ENCODE data around the gene KRTAP5-4.
"Not testable (repeated sequence)": the region's sequence is repeated elsewhere in the genome, so short reads cannot be mapped to it uniquely, and the experiment has no call there.

Gene KRTAP5-4

GRCh38 chr11:1651411-1651980 lies 29.6 kb upstream of the KRTAP5-4 start:
- Histone ChIP-seq H3K4me3 (ENCODE audit: low read depth, low read length) (no peak overlapping the region), H3K9me3 (ENCODE audit: control insufficient read depth, insufficient read depth, low read length) (no peaks in the 10 kb centered on the region), H3K4me1 (ENCODE audit: control insufficient read depth, insufficient read depth, low read length) (no peaks in the 10 kb centered on the region), H3K27me3 (ENCODE audit: control insufficient read depth, insufficient read depth, low read length) (peaks cover 3% of the 10 kb centered on the region), H3K9ac (ENCODE audit: low read depth, low read length) (no peak overlapping the region), H3K36me3 (ENCODE audit: control insufficient read depth, insufficient read depth, low read length) (no peaks in the 10 kb centered on the region)

- Histone ChIP-seq H3K27me3 (ENCODE audit: control insufficient read depth, insufficient read depth, low read length) (peaks cover 3% of the 10 kb centered on the region), H3K4me1 (ENCODE audit: control insufficient read depth, insufficient read depth, low read length) (no peaks in the 10 kb centered on the region), H3K36me3 (ENCODE audit: control insufficient read depth, insufficient read depth, low read length) (no peaks in the 10 kb centered on the region), H3K4me3 (ENCODE audit: low read depth, low read length) (no peak overlapping the region), H3K9me3 (ENCODE audit: control insufficient read depth, insufficient read depth, low read length) (no peaks in the 10 kb centered on the region), H3K9ac (ENCODE audit: low read depth, low read length) (no peak overlapping the region)
Measured at GRCh38 chr11:1650918-1651262, 29.0 kb upstream of the KRTAP5-4 start.

DNA sequence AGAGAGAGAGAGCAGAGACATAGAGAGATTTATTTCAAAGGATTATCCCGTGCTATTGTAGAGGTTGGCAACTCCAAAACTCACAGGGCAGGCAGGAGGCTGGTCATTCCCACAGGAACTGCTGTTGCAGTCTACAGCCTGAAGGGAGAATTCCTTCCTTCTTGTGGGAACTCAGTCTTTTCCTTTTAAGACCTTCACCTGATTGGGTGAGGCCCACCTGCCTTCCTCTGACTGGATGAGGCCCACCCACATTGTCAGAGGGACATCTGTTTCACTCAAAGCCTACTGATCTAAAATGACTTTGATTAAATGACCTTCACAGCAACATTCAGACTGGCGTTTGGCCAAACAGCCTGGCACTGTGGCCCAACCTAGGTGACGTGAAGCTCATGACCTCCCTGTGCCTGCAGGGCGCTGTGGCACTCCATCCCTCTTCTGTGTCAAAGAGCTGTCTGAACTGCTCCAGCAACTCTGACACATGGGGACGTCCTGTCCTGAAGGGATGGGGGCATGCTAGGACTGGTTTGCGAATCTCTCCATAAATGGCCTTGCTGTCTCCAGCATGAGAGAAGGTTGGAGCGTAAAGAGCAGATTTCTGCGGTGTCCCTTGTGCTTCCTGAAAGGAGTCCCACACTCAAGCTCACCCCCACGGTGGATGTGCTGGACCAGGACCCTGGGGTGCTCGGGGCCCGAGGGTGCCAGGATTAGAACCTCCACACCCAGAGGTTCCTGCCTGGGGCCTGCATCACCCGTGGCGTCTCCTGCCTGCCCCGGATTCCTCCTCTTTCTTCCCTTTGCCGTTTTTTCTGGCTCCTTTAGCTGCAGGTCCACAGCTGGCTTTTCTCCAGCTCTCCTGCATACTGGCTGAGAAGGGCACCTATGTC lies 28.3 kb upstream of the KRTAP5-4 start:
- peaks cover 3% of the 10 kb centered on the region for H3K27me3 ChIP-seq (ENCODE audit: control insufficient read depth, insufficient read depth, low read length)
- H3K36me3 ChIP-seq (ENCODE audit: control insufficient read depth, insufficient read depth, low read length): no peaks in the 10 kb centered on the region

GRCh38 chr11:1648653-1649420 lies 26.9 kb upstream of the KRTAP5-4 start:
- H3K27me3 ChIP-seq (ENCODE audit: control insufficient read depth, insufficient read depth, low read length): peaks cover 2% of the 10 kb centered on the region
- H3K4me3 ChIP-seq (ENCODE audit: low read depth, low read length): no peak overlapping the region
- H3K4me1 ChIP-seq (ENCODE audit: control insufficient read depth, insufficient read depth, low read length): no peaks in the 10 kb centered on the region
- no peak overlapping the region for H3K9ac ChIP-seq (ENCODE audit: low read depth, low read length)
- no peaks in the 10 kb centered on the region for H3K9me3 ChIP-seq (ENCODE audit: control insufficient read depth, insufficient read depth, low read length)
- no peaks in the 10 kb centered on the region for H3K36me3 ChIP-seq (ENCODE audit: control insufficient read depth, insufficient read depth, low read length)

More for the DNA sequence above, 28.3 kb upstream of the KRTAP5-4 start:
- no peak overlapping the region for H3K4me3 ChIP-seq (ENCODE audit: low read depth, low read length)
- H3K9ac ChIP-seq (ENCODE audit: low read depth, low read length): no peak overlapping the region
- H3K9me3 ChIP-seq (ENCODE audit: control insufficient read depth, insufficient read depth, low read length): no peaks in the 10 kb centered on the region
- H3K4me1 ChIP-seq (ENCODE audit: control insufficient read depth, insufficient read depth, low read length): no peaks in the 10 kb centered on the region

GRCh38 chr11:1647901-1648652 lies 26.1 kb upstream of the KRTAP5-4 start:
- Histone ChIP-seq H3K9me3 (ENCODE audit: control insufficient read depth, insufficient read depth, low read length) (no peaks in the 10 kb centered on the region), H3K36me3 (ENCODE audit: control insufficient read depth, insufficient read depth, low read length) (no peaks in the 10 kb centered on the region), H3K4me3 (ENCODE audit: low read depth, low read length) (no peak overlapping the region), H3K4me1 (ENCODE audit: control insufficient read depth, insufficient read depth, low read length) (no peaks in the 10 kb centered on the region), H3K9ac (ENCODE audit: low read depth, low read length) (no peak overlapping the region), H3K27me3 (ENCODE audit: control insufficient read depth, insufficient read depth, low read length) (no peaks in the 10 kb centered on the region)

- H3K9ac ChIP-seq (ENCODE audit: low read depth, low read length); H3K4me1 ChIP-seq (ENCODE audit: control insufficient read depth, insufficient read depth, low read length); H3K27me3 ChIP-seq (ENCODE audit: control insufficient read depth, insufficient read depth, low read length); H3K9me3 ChIP-seq (ENCODE audit: control insufficient read depth, insufficient read depth, low read length); H3K36me3 ChIP-seq (ENCODE audit: control insufficient read depth, insufficient read depth, low read length); H3K4me3 ChIP-seq (ENCODE audit: low read depth, low read length): not testable (repeated sequence)
Measured at GRCh38 chr11:1646540-1646939, 24.6 kb upstream of the KRTAP5-4 start.

- no peaks in the 10 kb centered on the region for H3K27me3 ChIP-seq (ENCODE audit: control insufficient read depth, insufficient read depth, low read length)
- H3K4me3 ChIP-seq (ENCODE audit: low read depth, low read length): no peak overlapping the region
- H3K36me3 ChIP-seq (ENCODE audit: control insufficient read depth, insufficient read depth, low read length): no peaks in the 10 kb centered on the region
- H3K4me1 ChIP-seq (ENCODE audit: control insufficient read depth, insufficient read depth, low read length): no peaks in the 10 kb centered on the region
- no peaks in the 10 kb centered on the region for H3K9me3 ChIP-seq (ENCODE audit: control insufficient read depth, insufficient read depth, low read length)
- H3K9ac ChIP-seq (ENCODE audit: low read depth, low read length): no peak overlapping the region
Measured at GRCh38 chr11:1645357-1645821, 23.5 kb upstream of the KRTAP5-4 start.

GRCh38 chr11:1644601-1645356 lies 22.8 kb upstream of the KRTAP5-4 start:
- Histone ChIP-seq H3K4me1 (ENCODE audit: control insufficient read depth, insufficient read depth, low read length) (no peaks in the 10 kb centered on the region), H3K9ac (ENCODE audit: low read depth, low read length) (no peak overlapping the region), H3K9me3 (ENCODE audit: control insufficient read depth, insufficient read depth, low read length) (no peaks in the 10 kb centered on the region), H3K27me3 (ENCODE audit: control insufficient read depth, insufficient read depth, low read length) (no peaks in the 10 kb centered on the region), H3K4me3 (ENCODE audit: low read depth, low read length) (no peak overlapping the region), H3K36me3 (ENCODE audit: control insufficient read depth, insufficient read depth, low read length) (no peaks in the 10 kb centered on the region)

- Histone ChIP-seq H3K9ac (ENCODE audit: low read depth, low read length) (no peak overlapping the region), H3K36me3 (ENCODE audit: control insufficient read depth, insufficient read depth, low read length) (no peaks in the 10 kb centered on the region), H3K9me3 (ENCODE audit: control insufficient read depth, insufficient read depth, low read length) (no peaks in the 10 kb centered on the region), H3K4me1 (ENCODE audit: control insufficient read depth, insufficient read depth, low read length) (no peaks in the 10 kb centered on the region), H3K4me3 (ENCODE audit: low read depth, low read length) (no peak overlapping the region), H3K27me3 (ENCODE audit: control insufficient read depth, insufficient read depth, low read length) (no peaks in the 10 kb centered on the region)
Measured at GRCh38 chr11:1643146-1643690, 21.3 kb upstream of the KRTAP5-4 start.

GRCh38 chr11:1642288-1643145 lies 20.6 kb upstream of the KRTAP5-4 start:
- Histone ChIP-seq H3K4me3 (ENCODE audit: low read depth, low read length) (no peak overlapping the region), H3K27me3 (ENCODE audit: control insufficient read depth, insufficient read depth, low read length) (no peaks in the 10 kb centered on the region), H3K9me3 (ENCODE audit: control insufficient read depth, insufficient read depth, low read length) (no peaks in the 10 kb centered on the region), H3K4me1 (ENCODE audit: control insufficient read depth, insufficient read depth, low read length) (no peaks in the 10 kb centered on the region), H3K36me3 (ENCODE audit: control insufficient read depth, insufficient read depth, low read length) (no peaks in the 10 kb centered on the region), H3K9ac (ENCODE audit: low read depth, low read length) (no peak overlapping the region)

All from iPS-15b (cell line).